B cell (primary cell): ENCODE measurements around the gene ATF4. TPM values are rescaled to one million over a fixed set of nuclear protein-coding genes. Genes with fewer than 3 reads are reported as not detected.
A peak's percentile ranks its signal among the peaks of the same experiment; 100 is the strongest.

Experiments
- ATAC-seq: fragments of 200-7000 bp; cut with Tn5 transposase; one replicate; pipeline ENCODE4 v1.10.0; 2021; ENCODE audit warnings: low read depth, mild to moderate bottlenecking, moderate number of reproducible peaks, moderate library complexity
- CTCF ChIA-PET: fragments of 350-600 bp; sonication (Branson Sonifier 250); formaldehyde crosslinking; loops from one replicate; lab custom pipeline; 2021; ENCODE audit warnings: antibody characterized with exemption, inconsistent platforms; lab: Charles Lee
- POLR2A ChIA-PET: fragments of 350-600 bp; sonication (Branson Sonifier 250); formaldehyde crosslinking; loops from one replicate; lab custom pipeline; 2021; ENCODE audit warnings: antibody characterized with exemption; lab: Charles Lee
- DNase-seq: peaks from one replicate; pipeline ENCODE4 v3.0.0; 2013
- H2AFZ ChIP-seq: 2 replicates; pipeline ENCODE4 v1.6.1; 2012; ENCODE audit warnings: mild to moderate bottlenecking, low read depth, low read length; ENCODE audit not compliant: insufficient read depth, poor library complexity, severe bottlenecking
- H3K27ac ChIP-seq, 2 donors: 1 replicate in 1 of 2; 2 replicates in 1 of 2; pipeline ENCODE4 v1.5.1; 2012 to 2013; ENCODE audit warnings: low read length in 2 of 2, mild to moderate bottlenecking in 2 of 2, moderate library complexity in 1 of 2
- H3K27me3 ChIP-seq, 4 experiments: fragments of 200-600 bp in 1 of 4; sonication (generic) in 1 of 4; replicated peaks in 1 of 4; 1 replicate in 2 of 4; 2 replicates in 2 of 4; pipeline versions ENCODE4 v1.6.1 to v1.7.0; 2013 to 2016; ENCODE audit warnings: low read length in 3 of 4, mild to moderate bottlenecking in 2 of 4, mixed read lengths in 1 of 4, moderate library complexity in 1 of 4; ENCODE audit not compliant: insufficient read depth in 4 of 4, control insufficient read depth in 3 of 4; ENCODE audit errors: control extremely low read depth in 1 of 4
- H3K36me3 ChIP-seq, 2 experiments: replicated peaks in 1 of 2; 1 replicate in 1 of 2; 2 replicates in 1 of 2; pipeline versions ENCODE4 v1.6.1 to v1.7.1; 2013; ENCODE audit warnings: low read length in 1 of 2; ENCODE audit not compliant: insufficient read depth in 2 of 2, control insufficient read depth in 1 of 2; ENCODE audit errors: control extremely low read depth in 1 of 2, extremely low read depth in 1 of 2
- H3K4me1 ChIP-seq, 2 donors: fragments of 200-600 bp in 1 of 2; sonication (generic) in 1 of 2; 1 replicate in 1 of 2; 2 replicates in 1 of 2; pipeline versions ENCODE4 v1.5.1 to v1.6.1; 2013 to 2017; ENCODE audit warnings: low read length in 2 of 2; ENCODE audit not compliant: control insufficient read depth in 2 of 2, insufficient read depth in 2 of 2
- H3K4me2 ChIP-seq: replicated peaks from 2 replicates; pipeline ENCODE3; 2012; ENCODE audit warnings: mild to moderate bottlenecking, low read depth, low read length; ENCODE audit not compliant: poor library complexity, severe bottlenecking
- H3K4me3 ChIP-seq, 5 experiments: fragments of 200-600 bp in 1 of 5; sonication (generic) in 1 of 5; 1 replicate in 3 of 5; 2 replicates in 2 of 5; pipeline versions ENCODE4 v1.5.1 to v1.7.0; 2011 to 2016; ENCODE audit warnings: low read length in 4 of 5, mild to moderate bottlenecking in 4 of 5, low read depth in 2 of 5, control low read depth in 1 of 5, moderate library complexity in 1 of 5; ENCODE audit not compliant: insufficient read depth in 1 of 5; ENCODE audit errors: control extremely low read depth in 1 of 5, extremely low read depth in 1 of 5
- H3K79me2 ChIP-seq: fragments of 200-600 bp; sonication (generic); one replicate; pipeline ENCODE4 v1.6.0; 2016; ENCODE audit warnings: low read length; ENCODE audit not compliant: control insufficient read depth, insufficient read depth
- H3K9ac ChIP-seq: fragments of 200-600 bp; sonication (generic); 2 replicates; pipeline ENCODE4 v1.6.1; 2017; ENCODE audit warnings: mild to moderate bottlenecking, low read length, moderate library complexity
- H3K9me3 ChIP-seq, 3 donors: one replicate each; pipeline versions ENCODE4 v1.6.1 to v1.7.1; 2013; ENCODE audit warnings: low read length in 2 of 3; ENCODE audit not compliant: control insufficient read depth in 2 of 3, insufficient read depth in 1 of 3; ENCODE audit errors: control extremely low read depth in 1 of 3
- H4K20me1 ChIP-seq: 2 replicates; pipeline ENCODE4 v1.6.0; 2012; ENCODE audit warnings: mild to moderate bottlenecking, low read length; ENCODE audit not compliant: insufficient read depth, control insufficient read depth, poor library complexity, severe bottlenecking
- H3K27ac Mint-ChIP-seq: one replicate; pipeline ENCODE4 v1.8.0; 2021; ENCODE audit warnings: mixed read lengths
- H3K27me3 Mint-ChIP-seq: one replicate; pipeline ENCODE4 v1.8.0; 2021; ENCODE audit warnings: mixed read lengths
- H3K4me1 Mint-ChIP-seq: one replicate; pipeline ENCODE4 v1.8.0; 2021; ENCODE audit warnings: mixed read lengths
- H3K4me3 Mint-ChIP-seq: one replicate; pipeline ENCODE4 v1.8.0; 2021; ENCODE audit warnings: mixed read lengths
- H3K9me3 Mint-ChIP-seq: one replicate; pipeline ENCODE4 v1.8.0; 2022; ENCODE audit warnings: mixed read lengths; ENCODE audit not compliant: insufficient read depth
- CTCF ChIP-seq: fragments of 200-600 bp; IDR thresholded peaks from one replicate; pipeline ENCODE4 v1.8.0; 2022; ENCODE audit warnings: antibody characterized with exemption, mild to moderate bottlenecking
- EZH2 ChIP-seq: IDR thresholded peaks from 2 replicates; pipeline ENCODE4 v1.6.1; 2012; ENCODE audit warnings: borderline replicate concordance, low read depth, mild to moderate bottlenecking, moderate library complexity, low read length; ENCODE audit not compliant: insufficient read depth, poor library complexity, severe bottlenecking
- WGBS: methylation state at CpG from one replicate; pipeline ENCODE4 v1.1.5; 2013; ENCODE audit warnings: missing lambda C conversion rate; ENCODE audit not compliant: insufficient coverage; 5-methylcytosine and 5-hydroxymethylcytosine counted together
- intact Hi-C: fragments of 100-400 bp; cut with micrococcal nuclease; formaldehyde crosslinking; loops from one replicate; pipeline ENCODE4 v1.10.0; 2022
- polyA plus RNA-seq: library from polyadenylated mRNA; depleted of rRNA; stranded (reverse); fragments of >200 nt; gene quantifications from 2 replicates; pipeline ENCODE4 v1.2.3, GENCODE V29; 2012
- total RNA-seq, 2 donors: library from RNA; stranded (reverse); fragments of 120-200 nt in 1 of 2; gene quantifications; 1 replicate in 1 of 2; 2 replicates in 1 of 2; pipeline versions ENCODE4 v1.2.3 to v1.2.4, GENCODE V29; 2013 to 2022

ATF4 gene
- total and polyA plus RNA-seq, 2 donors (not counting 1 experiment from before 2014, with no cell fraction given): 244 to 678 TPM

DNA sequence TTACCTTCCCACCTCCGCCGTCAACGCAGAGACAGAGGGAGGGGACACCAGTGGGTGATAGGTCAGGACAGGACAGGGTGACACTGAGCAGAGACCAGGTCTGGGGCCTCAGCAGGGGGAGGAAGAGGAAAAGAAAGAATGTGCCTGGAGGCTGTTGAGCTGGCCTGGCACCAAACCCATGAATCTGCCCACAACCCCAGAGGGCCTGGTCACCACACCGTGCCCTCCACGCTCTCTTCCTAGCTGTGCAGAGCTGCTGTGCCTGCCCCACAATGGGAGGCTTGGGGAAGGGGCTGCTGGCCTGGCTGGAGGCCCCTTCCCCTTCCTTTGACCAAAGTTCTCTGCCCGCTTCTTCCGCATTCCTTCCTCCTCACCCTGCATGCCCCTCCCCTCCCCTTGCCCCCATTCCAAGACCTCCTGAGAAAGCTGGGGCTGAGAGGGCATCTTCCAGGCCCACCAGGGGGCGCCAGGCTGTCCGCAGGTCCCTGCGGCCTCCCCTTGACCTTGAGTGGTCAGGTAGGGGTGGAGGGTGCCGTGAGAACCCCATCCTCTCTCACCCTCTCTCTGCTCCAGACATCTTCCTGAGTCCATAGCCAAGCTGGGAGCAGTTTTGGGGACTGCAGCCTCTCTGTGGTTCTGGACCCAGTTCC is 39.2 kb downstream of the ATF4 start:
- peaks cover 0 to 3% (median 0%) of the 10 kb centered on the region in 3 donors for H3K9me3 ChIP-seq
- H2AFZ ChIP-seq: no peak overlapping the region
- H3K4me3 Mint-ChIP-seq: no peak overlapping the region
- peaks cover 0 to 51% (median 25%) of the 10 kb centered on the region in 4 experiments for H3K27me3 ChIP-seq
- intact Hi-C loops: no loop called here
- H3K27ac Mint-ChIP-seq: no peak overlapping the region
- no peak overlapping the region for H3K4me2 ChIP-seq
- no peaks in the 10 kb centered on the region for H3K36me3 ChIP-seq
- CTCF ChIA-PET: interaction anchor here (0.7 to 7.6 kb wide), 4 partner anchors 31 to 465 kb away, joined by 3 to 68 read pairs (median 4); no protein-coding TSS in a partner anchor
- TF ChIP-seq EZH2: no peak
- peak; percentile 39 for TF ChIP-seq CTCF
- POLR2A ChIA-PET: interaction anchor here (0.8 kb wide), 1 partner anchor 465 kb away, joined by 3 read pairs; no protein-coding TSS in a partner anchor
- H3K27me3 Mint-ChIP-seq: peaks cover 39% of the 10 kb centered on the region
- no peak overlapping the region for H3K9ac ChIP-seq
- H3K9me3 Mint-ChIP-seq: no peaks in the 10 kb centered on the region
- H3K4me1 Mint-ChIP-seq: peaks cover 10% of the 10 kb centered on the region
- WGBS: 60% methylated on average over 1 of the region's 11 CpGs
- DNase-seq (no peak), ATAC-seq (no peak)
- H4K20me1 ChIP-seq: no peaks in the 10 kb centered on the region
- H3K27ac ChIP-seq: no peak overlapping the region
- H3K79me2 ChIP-seq: no peaks in the 10 kb centered on the region
- peaks cover 8 to 16% of the 10 kb centered on the region in 2 donors for H3K4me1 ChIP-seq
- no peak overlapping the region for H3K4me3 ChIP-seq

DNA sequence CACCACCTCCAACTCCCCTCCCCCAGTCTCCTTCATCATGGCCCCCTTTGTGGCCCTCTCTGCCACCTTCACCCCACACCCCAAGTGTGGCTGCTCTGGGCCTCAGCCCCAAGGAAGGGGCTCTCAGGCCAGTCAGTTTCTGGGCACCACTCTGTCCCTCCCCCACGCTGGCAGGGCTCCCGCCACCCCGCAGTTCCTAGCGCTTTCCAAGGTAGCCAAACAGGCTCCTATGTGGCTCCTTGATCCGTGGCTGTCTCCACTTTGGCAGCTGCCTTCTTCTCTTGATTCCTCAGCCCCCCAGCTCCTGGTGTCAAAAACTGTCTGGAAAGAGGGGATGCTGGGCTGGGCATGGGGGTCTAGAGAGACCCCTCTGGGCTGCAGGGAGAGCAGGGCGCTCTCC is 39.8 kb downstream of the ATF4 start:
- no peak overlapping the region for H3K4me3 Mint-ChIP-seq
- no peaks in the 10 kb centered on the region for H4K20me1 ChIP-seq
- H3K9ac ChIP-seq: no peak overlapping the region
- H3K36me3 ChIP-seq: no peaks in the 10 kb centered on the region
- peaks cover 39% of the 10 kb centered on the region for H3K27me3 Mint-ChIP-seq
- no peak overlapping the region for H3K4me2 ChIP-seq
- TF ChIP-seq EZH2 (no peak), CTCF (no peak)
- peaks cover 8 to 16% of the 10 kb centered on the region in 2 donors for H3K4me1 ChIP-seq
- H3K9me3 ChIP-seq: peaks cover 0 to 3% (median 0%) of the 10 kb centered on the region in 3 donors
- no peak for DNase-seq
- intact Hi-C loops: no loop called here
- H3K79me2 ChIP-seq: no peaks in the 10 kb centered on the region
- H3K4me1 Mint-ChIP-seq: peaks cover 10% of the 10 kb centered on the region
- H3K9me3 Mint-ChIP-seq: no peaks in the 10 kb centered on the region
- peaks cover 0 to 48% (median 25%) of the 10 kb centered on the region in 4 experiments for H3K27me3 ChIP-seq
- H3K27ac ChIP-seq: no peak overlapping the region
- ChIA-PET CTCF (interaction anchor here (7.6 kb wide), 1 partner anchor 464 kb away, joined by 68 read pairs; no protein-coding TSS in a partner anchor), POLR2A (interaction anchor here (0.8 kb wide), 1 partner anchor 465 kb away, joined by 3 read pairs; no protein-coding TSS in a partner anchor)
- no peak overlapping the region for H3K27ac Mint-ChIP-seq
- no peak overlapping the region for H2AFZ ChIP-seq
- no peak overlapping the region for H3K4me3 ChIP-seq
- WGBS: 80% methylated on average over 4 of the region's 6 CpGs
- ATAC-seq: no peak
